Adrenal gland (tissue), 12 donors: Measurements from ENCODE around the gene RELN. TPM values are rescaled to one million over a fixed set of nuclear protein-coding genes. Genes with fewer than 3 reads are reported as not detected.
"Not testable (repeated sequence)": the region's sequence is repeated elsewhere in the genome, so short reads cannot be mapped to it uniquely, and the experiment has no call there.

Experiments used
- DNase-seq, 7 donors: peaks; one replicate each; pipeline ENCODE4 v3.0.0-alpha.2; 2019 to 2020
- H3K27ac ChIP-seq, 5 donors: fragments of 200-600 bp; sonication (generic) in 4 of 5; 1 replicate in 3 of 5; 2 replicates in 2 of 5; pipeline versions ENCODE4 v1.5.1 to v1.8.0; 2016 to 2020; ENCODE audit warnings: mild to moderate bottlenecking in 1 of 5
- H3K27me3 ChIP-seq: fragments of 200-600 bp; 2 replicates; pipeline ENCODE4 v1.8.0; 2021
- H3K36me3 ChIP-seq, 2 donors: fragments of 200-600 bp; replicated peaks in 1 of 2; 1 replicate in 1 of 2; 2 replicates in 1 of 2; pipeline versions ENCODE4 v1.5.1 to v1.8.0; 2018 to 2022
- H3K4me1 ChIP-seq, 2 donors: fragments of 200-600 bp; replicated peaks in 1 of 2; 1 replicate in 1 of 2; 2 replicates in 1 of 2; pipeline versions ENCODE4 v1.5.1 to v1.8.0; 2018 to 2021
- H3K4me3 ChIP-seq, 4 donors: fragments of 200-600 bp; sonication (generic) in 3 of 4; one replicate each; pipeline ENCODE4 v1.5.1; 2016 to 2018
- H3K9me3 ChIP-seq, 3 donors: fragments of 200-600 bp; sonication (generic) in 1 of 3; replicated peaks in 1 of 3; 1 replicate in 2 of 3; 2 replicates in 1 of 3; pipeline versions ENCODE4 v1.5.1 to v1.8.0; 2016 to 2021
- CTCF ChIP-seq, 6 experiments: fragments of 450-650 bp in 4 of 6; fragments of 200-600 bp in 2 of 6; sonication (generic) in 1 of 6; IDR thresholded peaks; 1 replicate in 5 of 6; 2 replicates in 1 of 6; pipeline versions ENCODE4 v1.5.1 to v1.8.0; 2016 to 2021; ENCODE audit warnings: antibody characterized with exemption in 6 of 6, mild to moderate bottlenecking in 2 of 6, moderate library complexity in 1 of 6
- POLR2A ChIP-seq, 2 donors: fragments of 450-650 bp; IDR thresholded peaks; one replicate each; pipeline ENCODE4 v1.6.1; 2017; ENCODE audit warnings: antibody characterized with exemption in 2 of 2, mild to moderate bottlenecking in 2 of 2, moderate library complexity in 1 of 2
- WGBS, 4 donors: extraction: QIAGEN DNeasy Blood & Tissue Kit in 2 of 4; methylation state at CpG; one replicate each; pipeline versions ENCODE4 v1.1.5 to v1.1.7; 2013 to 2017; 5-methylcytosine and 5-hydroxymethylcytosine counted together
- intact Hi-C, 2 donors: fragments of 100-400 bp; cut with DNase I; formaldehyde crosslinking; loops; one replicate each; pipeline versions ENCODE4 v1.14.1 to v1.15.0; 2022 to 2023
- polyA plus RNA-seq, 3 donors: library from polyadenylated mRNA; stranded (reverse); fragments of 200-250 nt in 2 of 3; fragments of 350-450 nt in 1 of 3; fragmentation: Illumina TruSeq in 1 of 3; extraction: RNeasy Lipid Tissue Mini Kit (QIAGEN cat#74804) in 1 of 3; gene quantifications; one replicate each; pipeline ENCODE4 v1.2.3, GENCODE V29; 2013 to 2014
- total RNA-seq, 9 donors: library from RNA; depleted of rRNA in 4 of 9; stranded (reverse); fragments of >200 nt in 4 of 9; fragments of 120-200 nt in 1 of 9; fragmentation: NEBNext Ultra II Directional in 1 of 9; extraction: Animal tissue kit (Norgen Biotek cat#: 25700) in 1 of 9; gene quantifications; one replicate each; pipeline versions ENCODE4 v1.1.0 to v1.2.4, GENCODE V29; 2013 to 2023
- donor health status: healthy with polysubstance abuse.
- donor health status: Bipolar disorder and iron deficiency.
- donor health status: DM: yes; HTN: yes; CAD: no.
- donor health status: DM: no; HTN: no; CAD: no.
- donor health status: DM: no; HTN: no; CAD: no.
- donor health status: DM: yes; HTN: yes; CAD: no.

Gene RELN
- total and polyA plus RNA-seq, 12 donors: 0.88 to 7.9 (median 2.3) TPM

- WGBS, 4 donors: 81 to 92% (median 89%) methylated on average over 4 of the region's 4 CpGs
- no peaks in the 10 kb centered on the region for H3K9me3 ChIP-seq
- intact Hi-C loops: no loop called here
- no peaks in the 10 kb centered on the region for H3K4me1 ChIP-seq
- H3K36me3 ChIP-seq: no peaks in the 10 kb centered on the region
- no peak overlapping the region for H3K27ac ChIP-seq
- H3K27me3 ChIP-seq: no peaks in the 10 kb centered on the region
- no peak for TF ChIP-seq CTCF (IDR thresholded peaks at IDR 0.05)
- TF ChIP-seq POLR2A (IDR thresholded peaks at IDR 0.05): no peak
- H3K4me3 ChIP-seq: no peak overlapping the region
- no peak for DNase-seq
These were observed 502.0 kb downstream of the RELN start for GRCh38 chr7:103487419-103487818.

- WGBS, 4 donors: 95 to 98% (median 96%) methylated on average over 3 of the region's 3 CpGs
- intact Hi-C loops, DNase-seq: not testable (repeated sequence)
These were observed 502.6 kb downstream of the RELN start for GRCh38 chr7:103486873-103487272.

GRCh38 chr7:103480771-103481170 is 508.7 kb downstream of the RELN start:
- no peak for DNase-seq
- H3K27ac ChIP-seq: no peak overlapping the region
- TF ChIP-seq POLR2A (IDR thresholded peaks at IDR 0.05) (no peak), CTCF (IDR thresholded peaks at IDR 0.05) (no peak)
- H3K4me3 ChIP-seq: no peak overlapping the region
- intact Hi-C loops: no loop called here
- 70 to 90% (median 75%) methylated on average over 2 of the region's 2 CpGs for WGBS, 4 donors
- H3K36me3 ChIP-seq: no peaks in the 10 kb centered on the region
- no peaks in the 10 kb centered on the region for H3K9me3 ChIP-seq
- no peaks in the 10 kb centered on the region for H3K27me3 ChIP-seq
- no peaks in the 10 kb centered on the region for H3K4me1 ChIP-seq

More at GRCh38 chr7:103486873-103487272, 502.6 kb downstream of the RELN start:
- H3K4me1 ChIP-seq, H3K27ac ChIP-seq, H3K9me3 ChIP-seq, H3K27me3 ChIP-seq, H3K36me3 ChIP-seq, H3K4me3 ChIP-seq: not testable (repeated sequence)

- Histone ChIP-seq H3K4me1 (no peaks in the 10 kb centered on the region), H3K36me3 (no peaks in the 10 kb centered on the region), H3K27ac (no peak overlapping the region), H3K27me3 (peaks cover 3% of the 10 kb centered on the region), H3K9me3 (no peaks in the 10 kb centered on the region), H3K4me3 (no peak overlapping the region)
- 42 to 51% (median 45%) methylated on average over 5 of the region's 5 CpGs for WGBS, 4 donors
- no peak for DNase-seq
- TF ChIP-seq POLR2A (IDR thresholded peaks at IDR 0.05) (no peak), CTCF (IDR thresholded peaks at IDR 0.05) (no peak)
- intact Hi-C loops: no loop called here
These were observed 514.5 kb downstream of the RELN start for GRCh38 chr7:103474956-103475355.

DNA sequence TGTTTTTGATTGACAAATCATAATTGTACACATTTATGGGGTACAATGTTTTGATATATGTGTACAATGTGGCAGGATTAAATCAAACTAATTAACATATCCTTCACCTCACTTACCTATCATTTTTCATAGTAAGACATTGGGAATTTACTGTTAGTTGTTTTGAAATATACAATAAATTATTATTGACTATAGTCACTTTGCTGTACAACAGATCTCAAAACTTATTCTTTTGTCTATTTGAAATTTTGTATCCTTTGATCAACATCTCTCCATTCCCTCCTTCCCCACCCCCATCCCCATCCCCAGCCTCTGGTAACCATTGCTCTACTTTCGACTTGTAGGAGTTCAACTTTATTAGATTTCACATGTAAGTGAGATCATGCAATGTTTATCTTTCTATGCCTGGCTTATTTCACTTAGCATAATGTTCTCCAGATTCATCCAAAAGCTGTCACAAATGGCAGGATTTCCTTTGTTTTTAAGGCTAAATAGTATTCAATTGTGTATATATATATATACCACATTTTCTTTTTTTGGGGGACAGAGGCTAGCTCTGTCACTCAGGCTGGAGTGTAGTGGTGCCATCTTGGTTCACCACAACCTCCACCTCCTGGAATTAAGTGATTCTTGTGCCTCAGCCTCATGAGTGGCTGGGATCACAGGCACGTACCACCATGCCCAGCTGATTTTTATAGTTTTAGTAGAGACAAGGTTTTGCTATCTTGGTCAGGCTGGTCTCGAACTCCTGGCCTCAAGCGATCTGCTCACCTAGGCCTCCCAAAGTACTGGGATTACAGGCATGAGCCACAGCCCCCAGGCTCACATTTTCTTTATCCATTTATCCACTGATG is 520.1 kb downstream of the RELN start:
- Histone ChIP-seq H3K27ac (no peak overlapping the region), H3K36me3 (no peaks in the 10 kb centered on the region), H3K4me1 (no peaks in the 10 kb centered on the region), H3K9me3 (no peaks in the 10 kb centered on the region), H3K27me3 (peaks cover 3% of the 10 kb centered on the region), H3K4me3 (no peak overlapping the region)
- TF ChIP-seq CTCF (IDR thresholded peaks at IDR 0.05) (no peak), POLR2A (IDR thresholded peaks at IDR 0.05) (no peak)
- intact Hi-C loops: no loop called here
- no peak for DNase-seq
- 83 to 89% (median 87%) methylated on average over 4 of the region's 4 CpGs for WGBS, 4 donors
